ENCODE measurements around the gene SYNGR4.

- no peak for TF ChIP-seq CTCF (IDR thresholded peaks at IDR 0.05)
- no peak for TF ChIP-seq POLR2A (IDR thresholded peaks at IDR 0.05)
Measured at GRCh38 chr19:48338253-48338755, 25.9 kb upstream of the SYNGR4 start.
